HG03575 (cell line): ENCODE results near the gene LILRB2.
"Not testable (repeated sequence)": the region's sequence is repeated elsewhere in the genome, so short reads cannot be mapped to it uniquely, and the experiment has no call there.

Experiments
- ATAC-seq: cut with Tn5 transposase; IDR thresholded peaks from one replicate; pipeline ENCODE4 v1.9.1; 2021; ENCODE audit not compliant: unreplicated experiment, insufficient number of reproducible peaks, low FRiP score; ENCODE audit errors: extremely low read depth

The LILRB2 gene

GRCh38 chr19:54309811-54310210 is 28.9 kb upstream of the LILRB2 start:
- no peak for ATAC-seq

GRCh38 chr19:54307389-54308020 is 26.6 kb upstream of the LILRB2 start:
- ATAC-seq, result no peak

GRCh38 chr19:54305141-54305540 is 24.2 kb upstream of the LILRB2 start:
- no peak for ATAC-seq

- no peak for ATAC-seq
Observed at GRCh38 chr19:54302257-54302656, 21.3 kb upstream of the LILRB2 start.

GRCh38 chr19:54299515-54299914 is 18.6 kb upstream of the LILRB2 start:
- no peak for ATAC-seq

- no peak for ATAC-seq
Observed at GRCh38 chr19:54299126-54299498, 18.2 kb upstream of the LILRB2 start.

GRCh38 chr19:54298357-54299125 is 17.6 kb upstream of the LILRB2 start:
- no peak for ATAC-seq

- no peak for ATAC-seq
Observed at GRCh38 chr19:54297759-54298305, 16.9 kb upstream of the LILRB2 start.

- ATAC-seq, result no peak
Observed at GRCh38 chr19:54294539-54294938, 13.6 kb upstream of the LILRB2 start.

- ATAC-seq, result not testable (repeated sequence)
Observed at GRCh38 chr19:54289160-54289559, 8.2 kb upstream of the LILRB2 start.

GRCh38 chr19:54287456-54287855 is 6.5 kb upstream of the LILRB2 start:
- no peak for ATAC-seq

- not testable (repeated sequence) for ATAC-seq
Observed at GRCh38 chr19:54286283-54286682, 5.4 kb upstream of the LILRB2 start.

- ATAC-seq, result not testable (repeated sequence)
Observed at GRCh38 chr19:54285427-54286056, 4.6 kb upstream of the LILRB2 start.

GRCh38 chr19:54282686-54283470 is 2.0 kb upstream of the LILRB2 start:
- ATAC-seq, result no peak

- not testable (repeated sequence) for ATAC-seq
Observed at GRCh38 chr19:54281729-54282075, 792 bp upstream of the LILRB2 start.

- ATAC-seq, result not testable (repeated sequence)
Observed at GRCh38 chr19:54280441-54280840, 469 bp downstream of the LILRB2 start.

- not testable (repeated sequence) for ATAC-seq
Observed at GRCh38 chr19:54280025-54280424, 885 bp downstream of the LILRB2 start.

- ATAC-seq, result no peak
Observed at GRCh38 chr19:54279406-54279962, 1.4 kb downstream of the LILRB2 start.
